HepG2 (cell line): ENCODE data around the gene NBEA. TPM values are rescaled to one million over a fixed set of nuclear protein-coding genes. Genes with fewer than 3 reads are reported as not detected.

ENCODE experiments used
- ATAC-seq: fragments of 200-7000 bp; cut with Tn5 transposase; 3 replicates; pipeline ENCODE4 v1.9.1; 2020; ENCODE audit warnings: mild to moderate bottlenecking, moderate library complexity
- BruUV-seq: library from RNA; stranded (reverse); fragments of 400-500 nt; replicated peaks from 2 replicates; lab custom pipeline; 2021; lab: Mats Ljungman, UMichigan
- CTCF ChIA-PET: fragments of 300-600 bp; formaldehyde crosslinking; extraction: SDS; loops from one replicate; lab custom pipeline; 2021; ENCODE audit warnings: low total read pairs, inconsistent platforms, low intra/inter-chr PET ratio; lab: Yijun Ruan, JAX
- POLR2A ChIA-PET: fragments of 350-600 bp; sonication (Branson Sonifier 250); formaldehyde crosslinking; loops from one replicate; lab custom pipeline; 2020; ENCODE audit warnings: antibody characterized with exemption, inconsistent platforms; lab: Yijun Ruan, JAX
- DNase-seq: peaks from one replicate; pipeline ENCODE4 v3.0.0-alpha.2; 2015; ENCODE audit warnings: low spot score
- FAIRE-seq: peaks from 3 replicates; lab custom pipeline; 2011; peaks lifted over from hg19 to GRCh38; lab: Jason Lieb, UNC
- H2AFZ ChIP-seq: one replicate; pipeline ENCODE4 v1.6.1; 2011; ENCODE audit warnings: low read length, inconsistent platforms
- H3K27ac ChIP-seq: fragments of 300-600 bp; 3 replicates; pipeline ENCODE4 v1.8.0; 2011; ENCODE audit warnings: mixed run types, mild to moderate bottlenecking, mixed read lengths, low read length, inconsistent platforms; ENCODE audit not compliant: insufficient read depth; ENCODE audit errors: extremely low read length
- H3K27me3 ChIP-seq, 2 experiments: fragments of 200-600 bp in 1 of 2; 2 replicates in 1 of 2; 3 replicates in 1 of 2; pipeline versions ENCODE4 v1.6.0 to v1.8.0; 2011; ENCODE audit warnings: low read length in 2 of 2, mild to moderate bottlenecking in 2 of 2, moderate library complexity in 2 of 2, inconsistent platforms in 1 of 2; ENCODE audit not compliant: insufficient read depth in 2 of 2, control insufficient read depth in 1 of 2
- H3K36me3 ChIP-seq, 2 experiments: fragments of 200-600 bp in 1 of 2; replicated peaks in 1 of 2; 2 replicates in 1 of 2; 3 replicates in 1 of 2; pipeline versions ENCODE4 v1.5.1 to v1.8.0; 2011; ENCODE audit warnings: low read length in 2 of 2, inconsistent platforms in 1 of 2; ENCODE audit not compliant: insufficient read depth in 2 of 2, control insufficient read depth in 1 of 2
- H3K4me1 ChIP-seq: 2 replicates; pipeline ENCODE4 v1.5.1; 2012; ENCODE audit warnings: low read length, inconsistent platforms; ENCODE audit not compliant: insufficient read depth
- H3K4me2 ChIP-seq: 2 replicates; pipeline ENCODE4 v1.6.0; 2011; ENCODE audit warnings: low read depth, low read length, inconsistent platforms
- H3K4me3 ChIP-seq, 3 experiments: fragments of 200-600 bp in 1 of 3; sonication (generic), shearing (Covaris generic) in 1 of 3; replicated peaks in 1 of 3; 2 replicates each; pipeline ENCODE4 v1.5.1; 2011 to 2016; ENCODE audit warnings: low read length in 3 of 3, inconsistent platforms in 2 of 3, low read depth in 2 of 3, mild to moderate bottlenecking in 2 of 3, control low read depth in 1 of 3, mixed read lengths in 1 of 3; ENCODE audit not compliant: insufficient read depth in 1 of 3
- H3K79me2 ChIP-seq: one replicate; pipeline ENCODE4 v1.6.1; 2011; ENCODE audit warnings: low read length, inconsistent platforms; ENCODE audit not compliant: insufficient read depth
- H3K9ac ChIP-seq: 2 replicates; pipeline ENCODE4 v1.6.0; 2011; ENCODE audit warnings: mild to moderate bottlenecking, low read depth, low read length, inconsistent platforms; ENCODE audit not compliant: insufficient read depth
- H3K9me3 ChIP-seq: 2 replicates; pipeline ENCODE4 v1.5.1; 2012; ENCODE audit warnings: mild to moderate bottlenecking, low read length
- H4K20me1 ChIP-seq: 2 replicates; pipeline ENCODE4 v1.6.0; 2011; ENCODE audit warnings: inconsistent platforms, mild to moderate bottlenecking, low read length, moderate library complexity; ENCODE audit not compliant: insufficient read depth
- DNMT3B ChIP-seq: conservative IDR thresholded peaks from 2 replicates; pipeline ENCODE4 v1.6.1; 2016; ENCODE audit warnings: missing biosample characterization, control low read depth
- FOXC1 ChIP-seq: sonication (generic); formaldehyde crosslinking; IDR thresholded peaks from 2 replicates; pipeline ENCODE4 v1.8.0; 2022; ENCODE audit warnings: mild to moderate bottlenecking, missing genetic modification reagents, borderline replicate concordance
- GFI1 ChIP-seq: sonication (generic); formaldehyde crosslinking; IDR thresholded peaks from 2 replicates; pipeline ENCODE4 v1.5.0; 2020; ENCODE audit warnings: missing genetic modification reagents, mild to moderate bottlenecking, borderline replicate concordance
- MEIS2 ChIP-seq: sonication (generic); formaldehyde crosslinking; IDR thresholded peaks from 2 replicates; pipeline ENCODE4 v1.9.0; 2021; ENCODE audit warnings: mild to moderate bottlenecking, missing genetic modification reagents
- MYC ChIP-seq: sonication (generic); formaldehyde crosslinking; IDR thresholded peaks from 2 replicates; pipeline ENCODE4 v1.9.0; 2021; ENCODE audit warnings: missing genetic modification reagents, borderline replicate concordance
- PHF20 ChIP-seq: sonication (generic); formaldehyde crosslinking; IDR thresholded peaks from 2 replicates; pipeline ENCODE4 v1.5.0; 2020; ENCODE audit warnings: mild to moderate bottlenecking, missing genetic modification reagents
- PRMT3 ChIP-seq: sonication (generic); formaldehyde crosslinking; IDR thresholded peaks from 2 replicates; pipeline ENCODE4 v1.8.1; 2022; ENCODE audit warnings: low read depth, mild to moderate bottlenecking, moderate library complexity, missing genetic modification reagents, borderline replicate concordance
- SKIL ChIP-seq: sonication (generic); formaldehyde crosslinking; IDR thresholded peaks from 2 replicates; pipeline ENCODE4 v1.8.0; 2022; ENCODE audit warnings: missing genetic modification reagents, mild to moderate bottlenecking, moderate library complexity, borderline replicate concordance
- SNAPC5 ChIP-seq: sonication (generic); formaldehyde crosslinking; IDR thresholded peaks from 2 replicates; pipeline ENCODE4 v1.8.1; 2023; ENCODE audit warnings: mild to moderate bottlenecking, missing genetic modification reagents, borderline replicate concordance
- STAG1 ChIP-seq: sonication (generic); formaldehyde crosslinking; IDR thresholded peaks from 2 replicates; pipeline ENCODE4 v1.4.0; 2020; ENCODE audit warnings: missing genetic modification reagents
- TBX2 ChIP-seq: sonication (generic); formaldehyde crosslinking; IDR thresholded peaks from 2 replicates; pipeline ENCODE4 v1.5.0; 2020; ENCODE audit warnings: missing genetic modification reagents, mild to moderate bottlenecking, borderline replicate concordance
- TOE1 ChIP-seq: sonication (generic); formaldehyde crosslinking; IDR thresholded peaks from 2 replicates; pipeline ENCODE4 v1.4.0; 2020; ENCODE audit warnings: mild to moderate bottlenecking, missing genetic modification reagents
- ZBTB7B ChIP-seq: sonication (generic); formaldehyde crosslinking; IDR thresholded peaks from 2 replicates; pipeline ENCODE4 v1.4.0; 2020; ENCODE audit warnings: missing genetic modification reagents
- ZNF781 ChIP-seq: sonication (generic); formaldehyde crosslinking; IDR thresholded peaks from 2 replicates; pipeline ENCODE4 v1.5.1; 2020; ENCODE audit warnings: borderline replicate concordance, mild to moderate bottlenecking, missing genetic modification reagents; ENCODE audit errors: not compliant biosample characterization
- ZNF850 ChIP-seq: sonication (generic); formaldehyde crosslinking; conservative IDR thresholded peaks from 2 replicates; pipeline ENCODE4 v1.9.0; 2021; ENCODE audit warnings: mild to moderate bottlenecking, missing genetic modification reagents
- ZNF879 ChIP-seq: sonication (generic); formaldehyde crosslinking; IDR thresholded peaks from 2 replicates; pipeline ENCODE4 v1.8.1; 2023; ENCODE audit warnings: missing genetic modification reagents
- ZZZ3 ChIP-seq: sonication (generic); formaldehyde crosslinking; IDR thresholded peaks from 2 replicates; pipeline ENCODE4 v1.4.0; 2020; ENCODE audit warnings: missing genetic modification reagents, mild to moderate bottlenecking, borderline replicate concordance
- WGBS: methylation state at CpG from one replicate; pipeline ENCODE4 v1.1.6; 2017; ENCODE audit warnings: low lambda C conversion rate; 5-methylcytosine and 5-hydroxymethylcytosine counted together
- in situ Hi-C: cut with HindIII; loops from 2 replicates; pipeline ENCODE4 v1.10.0; 2017; ENCODE audit warnings: low pct_unique_long_range_greater_than_20kb; ENCODE audit not compliant: extremely low pct_ligation_motif_present
- intact Hi-C: fragments of 100-400 bp; cut with micrococcal nuclease; formaldehyde crosslinking; loops from one replicate; pipeline ENCODE4 v1.10.0; 2022; ENCODE audit not compliant: unreplicated experiment
- polyA plus RNA-seq, 8 experiments: library from polyadenylated mRNA; depleted of rRNA in 3 of 8; stranded (reverse) in 7 of 8; unstranded in 1 of 8; fragments of >200 nt; fragmentation: Illumina TruSeq in 4 of 8; extraction: Trizol in 4 of 8; gene quantifications; 2 replicates each; pipeline versions ENCODE4 v1.2.1 to v1.2.3, GENCODE V29; 2011 to 2016; ENCODE audit warnings: low read depth in 4 of 8, missing spikeins in 1 of 8, mixed read lengths in 1 of 8; ENCODE audit not compliant: insufficient read depth in 1 of 8
- total RNA-seq, 5 experiments: library from RNA; depleted of rRNA; stranded (reverse); fragments of >200 nt; fragmentation: Illumina TruSeq; extraction: Trizol; gene quantifications; 2 replicates each; pipeline ENCODE4 v1.2.3, GENCODE V29; 2016; ENCODE audit warnings: low read depth in 1 of 5
- TF ChIP-seq, protein P1 (sequence below): sonication (generic); formaldehyde crosslinking; IDR thresholded peaks from 2 replicates; pipeline ENCODE4 v1.4.0; 2020; ENCODE audit warnings: mild to moderate bottlenecking, missing genetic modification reagents, borderline replicate concordance
- TF ChIP-seq, protein P2 (sequence below): IDR thresholded peaks from 2 replicates; pipeline ENCODE4 v1.6.1; 2016; ENCODE audit warnings: mild to moderate bottlenecking

Gene NBEA
- total and polyA plus RNA-seq, 2 of the 13 experiments (the other 11 are each of a cell fraction or from before 2014, with no cell fraction given) = 2.7 to 2.8 TPM

GRCh38 chr13:35698911-35699576 lies 757.0 kb downstream of the NBEA start:
- in situ Hi-C loops = no loop called here
- Histone ChIP-seq H3K4me2 (no peak overlapping the region), H3K9ac (no peak overlapping the region), H3K4me3 (no peak overlapping the region), H2AFZ (no peak overlapping the region), H3K36me3 (no peaks in the 10 kb centered on the region), H3K27ac (no peak overlapping the region), H3K27me3 (peaks cover 0 to 20% of the 10 kb centered on the region in 2 experiments; a peak in 2 of 5 replicates), H4K20me1 (no peaks in the 10 kb centered on the region), H3K79me2 (no peaks in the 10 kb centered on the region), H3K9me3 (no peaks in the 10 kb centered on the region), H3K4me1 (peaks cover 7% of the 10 kb centered on the region; the same call in 1 of the 2 replicates)
- DNase-seq (no peak), FAIRE-seq (no peak), ATAC-seq (no peak)
- no TSS peak for BruUV-seq
- WGBS = 24% methylated on average over 11 of the region's 11 CpGs
- ChIA-PET POLR2A (no interaction called here), CTCF (no interaction called here)
- intact Hi-C loops = no loop called here
- TF ChIP-seq ZBTB7B (CRISPR knock-in tag) (no peak), ZNF850 (CRISPR knock-in tag) (no peak), TBX2 (no peak), FOXC1 (CRISPR knock-in tag) (no peak), STAG1 (no peak), ZNF879 (no peak), ZZZ3 (CRISPR knock-in tag) (no peak), ZNF781 (no peak), MYC (CRISPR knock-in tag) (no peak), TOE1 (CRISPR knock-in tag) (no peak), SKIL (CRISPR knock-in tag) (no peak), GFI1 (CRISPR knock-in tag) (no peak), PRMT3 (CRISPR knock-in tag) (no peak), DNMT3B (no peak), MEIS2 (CRISPR knock-in tag) (no peak), SNAPC5 (no peak), PHF20 (no peak)
- TF ChIP-seq, protein P1, sequence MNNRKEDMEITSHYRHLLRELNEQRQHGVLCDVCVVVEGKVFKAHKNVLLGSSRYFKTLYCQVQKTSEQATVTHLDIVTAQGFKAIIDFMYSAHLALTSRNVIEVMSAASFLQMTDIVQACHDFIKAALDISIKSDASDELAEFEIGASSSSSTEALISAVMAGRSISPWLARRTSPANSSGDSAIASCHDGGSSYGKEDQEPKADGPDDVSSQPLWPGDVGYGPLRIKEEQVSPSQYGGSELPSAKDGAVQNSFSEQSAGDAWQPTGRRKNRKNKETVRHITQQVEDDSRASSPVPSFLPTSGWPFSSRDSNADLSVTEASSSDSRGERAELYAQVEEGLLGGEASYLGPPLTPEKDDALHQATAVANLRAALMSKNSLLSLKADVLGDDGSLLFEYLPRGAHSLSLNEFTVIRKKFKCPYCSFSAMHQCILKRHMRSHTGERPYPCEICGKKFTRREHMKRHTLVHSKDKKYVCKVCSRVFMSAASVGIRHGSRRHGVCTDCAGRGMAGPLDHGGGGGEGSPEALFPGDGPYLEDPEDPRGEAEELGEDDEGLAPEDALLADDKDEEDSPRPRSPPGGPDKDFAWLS (CRISPR knock-in tag) = no peak
- TF ChIP-seq, protein P2, sequence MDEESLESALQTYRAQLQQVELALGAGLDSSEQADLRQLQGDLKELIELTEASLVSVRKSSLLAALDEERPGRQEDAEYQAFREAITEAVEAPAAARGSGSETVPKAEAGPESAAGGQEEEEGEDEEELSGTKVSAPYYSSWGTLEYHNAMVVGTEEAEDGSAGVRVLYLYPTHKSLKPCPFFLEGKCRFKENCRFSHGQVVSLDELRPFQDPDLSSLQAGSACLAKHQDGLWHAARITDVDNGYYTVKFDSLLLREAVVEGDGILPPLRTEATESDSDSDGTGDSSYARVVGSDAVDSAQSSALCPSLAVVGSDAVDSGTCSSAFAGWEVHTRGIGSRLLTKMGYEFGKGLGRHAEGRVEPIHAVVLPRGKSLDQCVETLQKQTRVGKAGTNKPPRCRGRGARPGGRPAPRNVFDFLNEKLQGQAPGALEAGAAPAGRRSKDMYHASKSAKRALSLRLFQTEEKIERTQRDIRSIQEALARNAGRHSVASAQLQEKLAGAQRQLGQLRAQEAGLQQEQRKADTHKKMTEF (CRISPR knock-in tag) = no peak
